ENCODE measurements around the gene CBFA2T3.

CBFA2T3 gene

DNA sequence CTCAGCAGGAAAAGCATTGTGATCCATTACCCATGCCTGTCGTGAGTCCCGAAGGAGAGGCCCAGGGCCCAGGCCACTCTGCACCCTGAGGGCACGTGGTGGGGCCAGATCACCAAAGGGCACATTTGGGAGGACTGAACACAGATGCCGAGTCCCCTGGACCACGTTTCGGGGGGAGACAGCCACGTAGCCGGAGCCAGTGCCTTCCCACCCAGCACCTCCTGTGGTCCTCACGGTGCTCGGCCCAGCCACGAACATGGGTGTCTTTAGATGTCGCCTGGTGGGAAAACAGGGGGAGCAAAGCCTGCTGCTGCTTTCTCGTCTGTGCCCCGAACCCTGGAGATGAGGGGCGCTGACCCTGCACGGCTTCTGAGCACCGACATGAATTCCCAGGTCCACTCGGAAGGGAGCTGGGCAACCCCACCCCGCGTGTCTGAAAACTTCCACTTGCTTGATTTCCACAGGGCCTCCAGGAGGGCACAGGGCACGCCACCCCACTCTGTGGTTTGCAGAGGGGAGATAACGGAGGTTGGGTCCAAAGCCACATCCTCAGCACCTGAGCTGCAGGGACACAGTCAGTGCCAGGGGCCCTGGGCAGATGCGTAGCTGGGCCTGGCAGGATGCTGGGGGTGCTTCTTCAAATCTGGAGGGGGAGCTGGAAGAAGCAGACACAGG lies 14.4 kb downstream of the CBFA2T3 start:
- no peak overlapping the region for H3K4me3 ChIP-seq (ENCODE audit: low read depth, low read length)
- DNase-seq (ENCODE audit: low read depth): no peak
- TF ChIP-seq, protein P1, sequence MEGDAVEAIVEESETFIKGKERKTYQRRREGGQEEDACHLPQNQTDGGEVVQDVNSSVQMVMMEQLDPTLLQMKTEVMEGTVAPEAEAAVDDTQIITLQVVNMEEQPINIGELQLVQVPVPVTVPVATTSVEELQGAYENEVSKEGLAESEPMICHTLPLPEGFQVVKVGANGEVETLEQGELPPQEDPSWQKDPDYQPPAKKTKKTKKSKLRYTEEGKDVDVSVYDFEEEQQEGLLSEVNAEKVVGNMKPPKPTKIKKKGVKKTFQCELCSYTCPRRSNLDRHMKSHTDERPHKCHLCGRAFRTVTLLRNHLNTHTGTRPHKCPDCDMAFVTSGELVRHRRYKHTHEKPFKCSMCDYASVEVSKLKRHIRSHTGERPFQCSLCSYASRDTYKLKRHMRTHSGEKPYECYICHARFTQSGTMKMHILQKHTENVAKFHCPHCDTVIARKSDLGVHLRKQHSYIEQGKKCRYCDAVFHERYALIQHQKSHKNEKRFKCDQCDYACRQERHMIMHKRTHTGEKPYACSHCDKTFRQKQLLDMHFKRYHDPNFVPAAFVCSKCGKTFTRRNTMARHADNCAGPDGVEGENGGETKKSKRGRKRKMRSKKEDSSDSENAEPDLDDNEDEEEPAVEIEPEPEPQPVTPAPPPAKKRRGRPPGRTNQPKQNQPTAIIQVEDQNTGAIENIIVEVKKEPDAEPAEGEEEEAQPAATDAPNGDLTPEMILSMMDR (conservative IDR thresholded peaks at IDR 0.05; ENCODE audit: low read depth, low read length): no peak

DNA sequence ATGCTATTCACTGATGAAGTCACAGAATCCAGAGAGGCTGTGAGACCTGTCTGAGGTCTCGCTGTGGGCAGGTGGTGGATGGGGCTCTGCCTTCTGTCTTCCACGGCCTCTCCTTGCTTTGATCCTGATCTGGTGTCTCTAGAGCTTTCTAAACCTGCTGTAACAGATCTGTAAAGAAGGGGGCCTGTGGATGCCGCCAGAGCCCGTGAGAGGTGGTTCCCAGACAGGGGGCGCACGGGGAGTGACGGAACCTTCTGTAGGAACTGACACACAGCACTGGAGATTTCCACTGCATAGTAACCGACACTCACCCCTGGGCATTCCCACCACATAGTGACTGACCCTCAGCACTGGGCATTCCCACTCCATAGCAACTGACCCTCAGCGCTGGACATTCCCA lies 16.0 kb downstream of the CBFA2T3 start:
- no peak for DNase-seq (ENCODE audit: low read depth)
- H3K4me3 ChIP-seq (ENCODE audit: low read depth, low read length): no peak overlapping the region
- TF ChIP-seq, protein P1 (conservative IDR thresholded peaks at IDR 0.05; ENCODE audit: low read depth, low read length): no peak

DNA sequence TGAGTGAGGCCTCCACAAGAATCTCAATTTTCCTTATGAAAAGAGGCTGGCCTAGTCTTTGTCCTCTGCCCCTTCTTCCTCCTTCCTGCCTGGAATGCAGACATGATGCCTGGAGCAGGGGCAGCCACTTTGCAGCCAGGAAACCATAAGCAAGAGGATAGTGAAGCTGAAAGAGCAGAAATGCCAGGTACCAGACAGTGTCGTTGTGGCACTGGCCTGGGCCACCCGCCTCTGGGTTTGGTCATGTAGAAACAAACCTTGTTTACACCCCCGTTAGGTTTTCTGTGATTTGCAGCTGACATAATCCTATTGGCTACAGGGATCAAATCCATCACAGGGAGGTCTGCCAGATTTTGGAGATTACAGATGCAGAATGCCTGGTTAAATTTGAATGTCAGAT lies 16.5 kb downstream of the CBFA2T3 start:
- TF ChIP-seq, protein P1 (conservative IDR thresholded peaks at IDR 0.05; ENCODE audit: low read depth, low read length): no peak
- H3K4me3 ChIP-seq (ENCODE audit: low read depth, low read length): no peak overlapping the region
- DNase-seq (ENCODE audit: low read depth): no peak

- no peak for DNase-seq (ENCODE audit: low read depth)
- no peak overlapping the region for H3K4me3 ChIP-seq (ENCODE audit: low read depth, low read length)
- TF ChIP-seq, protein P1 (conservative IDR thresholded peaks at IDR 0.05; ENCODE audit: low read depth, low read length): no peak
These were observed 18.0 kb downstream of the CBFA2T3 start for GRCh38 chr16:88959022-88959421.

- no peak overlapping the region for H3K4me3 ChIP-seq (ENCODE audit: low read depth, low read length)
- TF ChIP-seq, protein P1 (conservative IDR thresholded peaks at IDR 0.05; ENCODE audit: low read depth, low read length): no peak
- DNase-seq (ENCODE audit: low read depth): no peak
These were observed 19.0 kb downstream of the CBFA2T3 start for GRCh38 chr16:88957887-88958577.

DNA sequence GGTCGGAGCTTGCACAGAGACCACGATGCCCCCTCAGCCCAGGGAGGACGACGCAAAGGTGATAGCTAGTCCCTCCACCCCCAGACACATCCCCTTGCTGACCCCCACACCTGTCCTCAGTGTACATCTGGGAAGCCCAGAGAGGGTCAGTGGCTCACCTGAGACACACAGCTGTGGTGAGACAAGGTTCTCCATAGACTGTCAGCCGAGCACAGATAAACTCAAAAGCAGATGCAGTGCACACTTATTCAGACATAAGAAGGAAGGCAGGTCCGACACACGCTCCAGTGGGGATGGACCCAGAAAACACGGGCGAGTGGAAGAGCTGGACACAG lies 19.6 kb downstream of the CBFA2T3 start:
- TF ChIP-seq, protein P1 (conservative IDR thresholded peaks at IDR 0.05; ENCODE audit: low read depth, low read length): no peak
- no peak overlapping the region for H3K4me3 ChIP-seq (ENCODE audit: low read depth, low read length)
- no peak for DNase-seq (ENCODE audit: low read depth)
